ENCODE data around the gene PCP4.

GRCh38 chr21:39860600-39860999 is 6.6 kb upstream of the PCP4 start:
- TF ChIP-seq CTCF (IDR thresholded peaks at IDR 0.05) (no peak), EP300 (IDR thresholded peaks at IDR 0.05) (no peak)
